ENCODE results near the gene TAF11L13. TPM values are rescaled to one million over a fixed set of nuclear protein-coding genes. Genes with fewer than 3 reads are reported as not detected.

TAF11L13 gene
- total RNA-seq, 1 experiment from 2014 or later, result not detected

- ChIA-PET POLR2A (no interaction called here), CTCF (no interaction called here)
- no peak overlapping the region for H3K27ac Mint-ChIP-seq
- peaks cover 26% of the 10 kb centered on the region for H3K4me1 Mint-ChIP-seq
- no peak for TF ChIP-seq ZNF396 (CRISPR knock-in tag; IDR thresholded peaks at IDR 0.05; ENCODE audit: borderline replicate concordance)
- TF ChIP-seq, protein P1, sequence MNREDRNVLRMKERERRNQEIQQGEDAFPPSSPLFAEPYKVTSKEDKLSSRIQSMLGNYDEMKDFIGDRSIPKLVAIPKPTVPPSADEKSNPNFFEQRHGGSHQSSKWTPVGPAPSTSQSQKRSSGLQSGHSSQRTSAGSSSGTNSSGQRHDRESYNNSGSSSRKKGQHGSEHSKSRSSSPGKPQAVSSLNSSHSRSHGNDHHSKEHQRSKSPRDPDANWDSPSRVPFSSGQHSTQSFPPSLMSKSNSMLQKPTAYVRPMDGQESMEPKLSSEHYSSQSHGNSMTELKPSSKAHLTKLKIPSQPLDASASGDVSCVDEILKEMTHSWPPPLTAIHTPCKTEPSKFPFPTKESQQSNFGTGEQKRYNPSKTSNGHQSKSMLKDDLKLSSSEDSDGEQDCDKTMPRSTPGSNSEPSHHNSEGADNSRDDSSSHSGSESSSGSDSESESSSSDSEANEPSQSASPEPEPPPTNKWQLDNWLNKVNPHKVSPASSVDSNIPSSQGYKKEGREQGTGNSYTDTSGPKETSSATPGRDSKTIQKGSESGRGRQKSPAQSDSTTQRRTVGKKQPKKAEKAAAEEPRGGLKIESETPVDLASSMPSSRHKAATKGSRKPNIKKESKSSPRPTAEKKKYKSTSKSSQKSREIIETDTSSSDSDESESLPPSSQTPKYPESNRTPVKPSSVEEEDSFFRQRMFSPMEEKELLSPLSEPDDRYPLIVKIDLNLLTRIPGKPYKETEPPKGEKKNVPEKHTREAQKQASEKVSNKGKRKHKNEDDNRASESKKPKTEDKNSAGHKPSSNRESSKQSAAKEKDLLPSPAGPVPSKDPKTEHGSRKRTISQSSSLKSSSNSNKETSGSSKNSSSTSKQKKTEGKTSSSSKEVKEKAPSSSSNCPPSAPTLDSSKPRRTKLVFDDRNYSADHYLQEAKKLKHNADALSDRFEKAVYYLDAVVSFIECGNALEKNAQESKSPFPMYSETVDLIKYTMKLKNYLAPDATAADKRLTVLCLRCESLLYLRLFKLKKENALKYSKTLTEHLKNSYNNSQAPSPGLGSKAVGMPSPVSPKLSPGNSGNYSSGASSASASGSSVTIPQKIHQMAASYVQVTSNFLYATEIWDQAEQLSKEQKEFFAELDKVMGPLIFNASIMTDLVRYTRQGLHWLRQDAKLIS (CRISPR knock-in tag; IDR thresholded peaks at IDR 0.05; ENCODE audit: borderline replicate concordance), result no peak
- no peak for TF ChIP-seq ZNF138 (CRISPR knock-in tag; conservative IDR thresholded peaks at IDR 0.05)
- TF ChIP-seq AR (CRISPR knock-in tag; IDR thresholded peaks at IDR 0.05), result no peak
- TF ChIP-seq HMGA2 (CRISPR knock-in tag; IDR thresholded peaks at IDR 0.05), result no peak
- no peak for TF ChIP-seq GTF2I (CRISPR knock-in tag; conservative IDR thresholded peaks at IDR 0.05)
- TF ChIP-seq RORB (CRISPR knock-in tag; IDR thresholded peaks at IDR 0.05), result no peak
- no peak for TF ChIP-seq OVOL2 (CRISPR knock-in tag; IDR thresholded peaks at IDR 0.05; ENCODE audit: borderline replicate concordance)
- TF ChIP-seq CDX4 (CRISPR knock-in tag; IDR thresholded peaks at IDR 0.05; ENCODE audit: borderline replicate concordance), result no peak
- TF ChIP-seq MXD4 (CRISPR knock-in tag; IDR thresholded peaks at IDR 0.05; ENCODE audit: borderline replicate concordance), result no peak
- no peak for TF ChIP-seq NFE2L1 (CRISPR knock-in tag; IDR thresholded peaks at IDR 0.05)
- TF ChIP-seq MYBL2 (CRISPR knock-in tag; IDR thresholded peaks at IDR 0.05), result no peak
- TF ChIP-seq, protein P2, sequence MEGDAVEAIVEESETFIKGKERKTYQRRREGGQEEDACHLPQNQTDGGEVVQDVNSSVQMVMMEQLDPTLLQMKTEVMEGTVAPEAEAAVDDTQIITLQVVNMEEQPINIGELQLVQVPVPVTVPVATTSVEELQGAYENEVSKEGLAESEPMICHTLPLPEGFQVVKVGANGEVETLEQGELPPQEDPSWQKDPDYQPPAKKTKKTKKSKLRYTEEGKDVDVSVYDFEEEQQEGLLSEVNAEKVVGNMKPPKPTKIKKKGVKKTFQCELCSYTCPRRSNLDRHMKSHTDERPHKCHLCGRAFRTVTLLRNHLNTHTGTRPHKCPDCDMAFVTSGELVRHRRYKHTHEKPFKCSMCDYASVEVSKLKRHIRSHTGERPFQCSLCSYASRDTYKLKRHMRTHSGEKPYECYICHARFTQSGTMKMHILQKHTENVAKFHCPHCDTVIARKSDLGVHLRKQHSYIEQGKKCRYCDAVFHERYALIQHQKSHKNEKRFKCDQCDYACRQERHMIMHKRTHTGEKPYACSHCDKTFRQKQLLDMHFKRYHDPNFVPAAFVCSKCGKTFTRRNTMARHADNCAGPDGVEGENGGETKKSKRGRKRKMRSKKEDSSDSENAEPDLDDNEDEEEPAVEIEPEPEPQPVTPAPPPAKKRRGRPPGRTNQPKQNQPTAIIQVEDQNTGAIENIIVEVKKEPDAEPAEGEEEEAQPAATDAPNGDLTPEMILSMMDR (IDR thresholded peaks at IDR 0.05), result no peak
- TF ChIP-seq SP1 (CRISPR knock-in tag; conservative IDR thresholded peaks at IDR 0.05), result no peak
- TF ChIP-seq, protein P3, sequence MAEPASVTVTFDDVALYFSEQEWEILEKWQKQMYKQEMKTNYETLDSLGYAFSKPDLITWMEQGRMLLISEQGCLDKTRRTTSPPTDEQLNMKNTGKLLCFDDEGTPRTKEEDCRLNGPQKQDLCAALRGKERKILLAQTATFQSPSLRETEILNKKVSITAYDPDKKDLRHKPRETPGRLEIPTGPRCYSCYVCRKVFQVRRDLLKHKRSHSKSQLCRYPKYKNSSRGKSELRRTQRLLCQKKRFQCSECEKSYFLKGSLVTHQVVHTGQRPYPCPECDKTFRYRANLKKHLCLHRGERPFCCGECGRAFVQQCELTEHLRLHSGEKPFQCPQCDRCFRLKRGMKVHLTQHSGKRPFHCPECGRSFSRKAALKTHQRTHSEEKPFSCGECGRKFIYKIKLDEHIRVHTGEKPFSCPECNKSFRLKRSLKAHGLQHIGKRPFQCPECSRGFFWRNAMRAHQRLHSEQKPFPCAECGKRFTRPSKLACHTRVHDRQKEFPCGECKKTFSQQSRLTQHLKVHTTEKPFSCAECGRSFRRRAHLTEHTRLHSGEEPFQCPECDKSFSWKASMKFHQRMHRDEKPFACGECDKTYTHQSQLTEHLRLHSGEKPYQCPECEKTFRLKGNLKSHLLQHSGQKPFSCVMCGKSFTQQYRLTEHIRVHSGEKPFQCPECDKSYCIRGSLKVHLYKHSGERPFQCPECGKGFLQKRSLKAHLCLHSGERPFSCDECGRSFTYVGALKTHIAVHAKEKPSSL (CRISPR knock-in tag; conservative IDR thresholded peaks at IDR 0.05), result no peak
- no peak for TF ChIP-seq USF2 (CRISPR knock-in tag; IDR thresholded peaks at IDR 0.05)
- TF ChIP-seq ZNF671 (CRISPR knock-in tag; IDR thresholded peaks at IDR 0.05), result no peak
- peaks cover 10% of the 10 kb centered on the region for H3K9me3 Mint-ChIP-seq
- peaks cover 3% of the 10 kb centered on the region; the same call in 1 of the 2 replicates for H3K36me3 Mint-ChIP-seq
- DNase-seq (ENCODE audit: low spot score) (no peak), ATAC-seq (no peak)
- no peaks in the 10 kb centered on the region; the same call in 1 of the 2 replicates for H3K27me3 Mint-ChIP-seq (ENCODE audit: low read depth)
- H3K4me3 Mint-ChIP-seq, result no peak overlapping the region
These were observed 34.9 kb downstream of the TAF11L13 start for GRCh38 chr5:17666726-17667235.
